Panc1 (cell line): ENCODE measurements around the gene OTOL1.

Source experiments
- POLR2AphosphoS5 ChIP-seq: IDR thresholded peaks from 2 replicates; pipeline ENCODE4 v1.6.1; 2012; ENCODE audit warnings: mild to moderate bottlenecking, low read depth, low read length, moderate library complexity
- TF ChIP-seq, protein P1 (sequence below): fragments of 450-650 bp; IDR thresholded peaks from 2 replicates; pipeline ENCODE4 v1.5.1; 2017; ENCODE audit warnings: mild to moderate bottlenecking
- TF ChIP-seq, protein P2 (sequence below), 2 experiments: IDR thresholded peaks; 2 replicates each; pipeline ENCODE4 v1.6.1; 2011 to 2012; ENCODE audit warnings: low read depth in 2 of 2, control low read depth in 1 of 2, low read length in 1 of 2, mild to moderate bottlenecking in 1 of 2, moderate library complexity in 1 of 2; ENCODE audit not compliant: insufficient read depth in 1 of 2

DNA sequence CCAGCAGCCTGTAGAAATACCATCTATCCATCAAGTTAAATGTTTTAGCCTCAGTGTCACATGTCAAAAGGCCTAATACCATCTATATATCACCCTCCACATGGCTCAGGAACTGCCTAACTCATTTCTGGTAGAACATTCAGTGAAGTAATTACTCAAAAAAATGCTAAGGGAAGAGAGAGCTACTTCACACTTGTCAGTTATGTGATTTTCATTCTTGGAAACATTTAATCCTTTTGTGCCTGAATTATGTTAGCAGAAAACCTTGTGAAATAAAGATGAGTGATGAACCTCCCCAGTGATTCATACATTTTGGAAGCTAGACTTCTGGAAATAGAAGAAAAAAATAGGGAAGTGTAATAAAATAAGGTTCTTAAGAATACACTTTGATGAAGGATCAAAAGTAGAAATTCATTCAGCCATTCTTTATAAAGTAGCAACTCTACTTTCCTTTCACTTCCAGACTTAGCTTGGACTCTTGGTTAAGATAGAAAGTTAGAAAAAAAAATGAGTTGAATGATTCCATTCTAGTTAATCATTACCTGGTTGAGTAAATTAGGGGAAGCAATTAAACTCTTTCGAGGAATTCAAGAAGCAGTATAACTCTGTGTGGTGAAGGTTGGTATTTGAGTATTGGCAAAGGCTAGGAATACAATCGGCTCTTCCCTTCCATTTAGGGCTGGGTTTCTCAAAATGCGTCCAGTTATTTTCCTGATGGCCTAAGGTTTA is 3.6 kb downstream of the OTOL1 start:
- TF ChIP-seq POLR2AphosphoS5 = no peak
- TF ChIP-seq, protein P1, sequence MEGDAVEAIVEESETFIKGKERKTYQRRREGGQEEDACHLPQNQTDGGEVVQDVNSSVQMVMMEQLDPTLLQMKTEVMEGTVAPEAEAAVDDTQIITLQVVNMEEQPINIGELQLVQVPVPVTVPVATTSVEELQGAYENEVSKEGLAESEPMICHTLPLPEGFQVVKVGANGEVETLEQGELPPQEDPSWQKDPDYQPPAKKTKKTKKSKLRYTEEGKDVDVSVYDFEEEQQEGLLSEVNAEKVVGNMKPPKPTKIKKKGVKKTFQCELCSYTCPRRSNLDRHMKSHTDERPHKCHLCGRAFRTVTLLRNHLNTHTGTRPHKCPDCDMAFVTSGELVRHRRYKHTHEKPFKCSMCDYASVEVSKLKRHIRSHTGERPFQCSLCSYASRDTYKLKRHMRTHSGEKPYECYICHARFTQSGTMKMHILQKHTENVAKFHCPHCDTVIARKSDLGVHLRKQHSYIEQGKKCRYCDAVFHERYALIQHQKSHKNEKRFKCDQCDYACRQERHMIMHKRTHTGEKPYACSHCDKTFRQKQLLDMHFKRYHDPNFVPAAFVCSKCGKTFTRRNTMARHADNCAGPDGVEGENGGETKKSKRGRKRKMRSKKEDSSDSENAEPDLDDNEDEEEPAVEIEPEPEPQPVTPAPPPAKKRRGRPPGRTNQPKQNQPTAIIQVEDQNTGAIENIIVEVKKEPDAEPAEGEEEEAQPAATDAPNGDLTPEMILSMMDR = no peak
- TF ChIP-seq, protein P2, sequence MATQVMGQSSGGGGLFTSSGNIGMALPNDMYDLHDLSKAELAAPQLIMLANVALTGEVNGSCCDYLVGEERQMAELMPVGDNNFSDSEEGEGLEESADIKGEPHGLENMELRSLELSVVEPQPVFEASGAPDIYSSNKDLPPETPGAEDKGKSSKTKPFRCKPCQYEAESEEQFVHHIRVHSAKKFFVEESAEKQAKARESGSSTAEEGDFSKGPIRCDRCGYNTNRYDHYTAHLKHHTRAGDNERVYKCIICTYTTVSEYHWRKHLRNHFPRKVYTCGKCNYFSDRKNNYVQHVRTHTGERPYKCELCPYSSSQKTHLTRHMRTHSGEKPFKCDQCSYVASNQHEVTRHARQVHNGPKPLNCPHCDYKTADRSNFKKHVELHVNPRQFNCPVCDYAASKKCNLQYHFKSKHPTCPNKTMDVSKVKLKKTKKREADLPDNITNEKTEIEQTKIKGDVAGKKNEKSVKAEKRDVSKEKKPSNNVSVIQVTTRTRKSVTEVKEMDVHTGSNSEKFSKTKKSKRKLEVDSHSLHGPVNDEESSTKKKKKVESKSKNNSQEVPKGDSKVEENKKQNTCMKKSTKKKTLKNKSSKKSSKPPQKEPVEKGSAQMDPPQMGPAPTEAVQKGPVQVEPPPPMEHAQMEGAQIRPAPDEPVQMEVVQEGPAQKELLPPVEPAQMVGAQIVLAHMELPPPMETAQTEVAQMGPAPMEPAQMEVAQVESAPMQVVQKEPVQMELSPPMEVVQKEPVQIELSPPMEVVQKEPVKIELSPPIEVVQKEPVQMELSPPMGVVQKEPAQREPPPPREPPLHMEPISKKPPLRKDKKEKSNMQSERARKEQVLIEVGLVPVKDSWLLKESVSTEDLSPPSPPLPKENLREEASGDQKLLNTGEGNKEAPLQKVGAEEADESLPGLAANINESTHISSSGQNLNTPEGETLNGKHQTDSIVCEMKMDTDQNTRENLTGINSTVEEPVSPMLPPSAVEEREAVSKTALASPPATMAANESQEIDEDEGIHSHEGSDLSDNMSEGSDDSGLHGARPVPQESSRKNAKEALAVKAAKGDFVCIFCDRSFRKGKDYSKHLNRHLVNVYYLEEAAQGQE (IDR thresholded peaks at IDR 0.05; ENCODE audit: insufficient read depth in 1 of 2, low read depth in 2 of 2, low read length in 1 of 2) = no peak
